ENCODE measurements around the gene TBC1D23. TPM values are rescaled to one million over a fixed set of nuclear protein-coding genes. Genes with fewer than 3 reads are reported as not detected.
"Not testable (repeated sequence)": the region's sequence is repeated elsewhere in the genome, so short reads cannot be mapped to it uniquely, and the experiment has no call there.

Gene TBC1D23
- polyA plus RNA-seq, 3 donors: 10.2 to 22.7 (median 12.2) TPM

DNA sequence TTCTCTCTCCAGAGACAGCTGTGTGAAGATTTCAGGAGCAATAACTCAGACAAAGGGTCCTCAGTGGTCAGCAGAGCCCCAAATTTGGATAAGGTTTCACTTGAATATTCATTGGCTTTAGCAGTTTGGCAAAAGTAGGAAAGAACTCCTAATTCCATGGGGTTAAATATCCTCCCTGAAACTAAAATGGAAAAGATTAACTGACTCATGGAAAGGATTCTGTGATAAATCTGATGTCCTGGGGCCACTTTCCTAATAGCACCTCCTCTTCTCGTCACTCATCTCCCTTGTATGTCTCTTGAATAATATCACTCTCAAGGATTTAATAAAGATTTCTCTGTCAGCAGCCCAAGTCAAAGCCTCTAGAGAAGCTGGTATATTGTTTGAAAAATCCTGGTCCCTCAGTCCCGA, 33.3 kb upstream of the TBC1D23 start:
- no peak overlapping the region for H3K4me2 ChIP-seq (replicated peaks; ENCODE audit: extremely low read depth, low read length, poor library complexity, severe bottlenecking)
- no peaks in the 10 kb centered on the region for H3K4me1 ChIP-seq (ENCODE audit: control insufficient read depth in 1 of 2, insufficient read depth in 2 of 2, low read length in 2 of 2)
- intact Hi-C loops (cut with micrococcal nuclease): no loop called here
- no peaks in the 10 kb centered on the region for H3K36me3 ChIP-seq (replicated peaks in 1 of 2; ENCODE audit: control insufficient read depth in 1 of 2, insufficient read depth in 2 of 2, low read length in 2 of 2)
- H2AFZ ChIP-seq (ENCODE audit: insufficient read depth, low read depth, low read length, poor library complexity, severe bottlenecking): no peak overlapping the region
- H3K9me3 ChIP-seq (replicated peaks in 1 of 2; ENCODE audit: control insufficient read depth in 1 of 2, insufficient read depth in 1 of 2, low read length in 2 of 2): peaks cover 0 to 5% of the 10 kb centered on the region in 2 donors
- no peaks in the 10 kb centered on the region for H3K27me3 ChIP-seq (ENCODE audit: control insufficient read depth in 2 of 2, insufficient read depth in 2 of 2, low read length in 2 of 2)
- peaks cover 0 to 2% (median 2%) of the 10 kb centered on the region in 3 donors for H3K27me3 Mint-ChIP-seq (ENCODE audit: low read depth in 3 of 3)
- no peaks in the 10 kb centered on the region for H3K79me2 ChIP-seq (ENCODE audit: insufficient read depth, low read length)
- no peak for DNase-seq
- H3K4me3 ChIP-seq (replicated peaks in 1 of 3; ENCODE audit: low read depth in 2 of 3, low read length in 3 of 3): no peak overlapping the region
- H3K9me3 Mint-ChIP-seq: peaks cover 0 to 16% (median 7%) of the 10 kb centered on the region in 7 donors
- TF ChIP-seq, protein P1, sequence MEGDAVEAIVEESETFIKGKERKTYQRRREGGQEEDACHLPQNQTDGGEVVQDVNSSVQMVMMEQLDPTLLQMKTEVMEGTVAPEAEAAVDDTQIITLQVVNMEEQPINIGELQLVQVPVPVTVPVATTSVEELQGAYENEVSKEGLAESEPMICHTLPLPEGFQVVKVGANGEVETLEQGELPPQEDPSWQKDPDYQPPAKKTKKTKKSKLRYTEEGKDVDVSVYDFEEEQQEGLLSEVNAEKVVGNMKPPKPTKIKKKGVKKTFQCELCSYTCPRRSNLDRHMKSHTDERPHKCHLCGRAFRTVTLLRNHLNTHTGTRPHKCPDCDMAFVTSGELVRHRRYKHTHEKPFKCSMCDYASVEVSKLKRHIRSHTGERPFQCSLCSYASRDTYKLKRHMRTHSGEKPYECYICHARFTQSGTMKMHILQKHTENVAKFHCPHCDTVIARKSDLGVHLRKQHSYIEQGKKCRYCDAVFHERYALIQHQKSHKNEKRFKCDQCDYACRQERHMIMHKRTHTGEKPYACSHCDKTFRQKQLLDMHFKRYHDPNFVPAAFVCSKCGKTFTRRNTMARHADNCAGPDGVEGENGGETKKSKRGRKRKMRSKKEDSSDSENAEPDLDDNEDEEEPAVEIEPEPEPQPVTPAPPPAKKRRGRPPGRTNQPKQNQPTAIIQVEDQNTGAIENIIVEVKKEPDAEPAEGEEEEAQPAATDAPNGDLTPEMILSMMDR (IDR thresholded peaks at IDR 0.05): no peak
- no peaks in the 10 kb centered on the region for H3K4me1 Mint-ChIP-seq
- 89% methylated on average over 1 of the region's 2 CpGs for WGBS (ENCODE audit: insufficient coverage)
- no peak overlapping the region for H3K27ac ChIP-seq (ENCODE audit: low read depth in 1 of 2, low read length in 2 of 2)
- no peak overlapping the region for H3K4me3 Mint-ChIP-seq
- H3K27ac Mint-ChIP-seq: no peak overlapping the region
- H3K36me3 Mint-ChIP-seq: no peaks in the 10 kb centered on the region
- H3K9ac ChIP-seq (ENCODE audit: insufficient read depth, low read length, poor library complexity, severe bottlenecking): no peak overlapping the region
- H4K20me1 ChIP-seq (ENCODE audit: insufficient read depth, low read length): no peaks in the 10 kb centered on the region

GRCh38 chr3:100228247-100228646, 32.5 kb upstream of the TBC1D23 start:
- Mint-ChIP-seq H3K4me3 (no peak overlapping the region), H3K4me1 (no peaks in the 10 kb centered on the region), H3K27ac (no peak overlapping the region), H3K27me3 (ENCODE audit: low read depth in 3 of 3) (peaks cover 0 to 2% (median 0%) of the 10 kb centered on the region in 3 donors), H3K9me3 (peaks cover 0 to 16% (median 7%) of the 10 kb centered on the region in 7 donors), H3K36me3 (no peaks in the 10 kb centered on the region)
- no CpG with 5 or more reads among the region's 1 CpG for WGBS (ENCODE audit: insufficient coverage)
- Histone ChIP-seq H3K79me2 (ENCODE audit: insufficient read depth, low read length) (no peaks in the 10 kb centered on the region), H3K4me2 (replicated peaks; ENCODE audit: extremely low read depth, low read length, poor library complexity, severe bottlenecking) (no peak overlapping the region), H3K36me3 (replicated peaks in 1 of 2; ENCODE audit: control insufficient read depth in 1 of 2, insufficient read depth in 2 of 2, low read length in 2 of 2) (no peaks in the 10 kb centered on the region), H3K9me3 (replicated peaks in 1 of 2; ENCODE audit: control insufficient read depth in 1 of 2, insufficient read depth in 1 of 2, low read length in 2 of 2) (peaks cover 0 to 5% of the 10 kb centered on the region in 2 donors), H3K4me1 (ENCODE audit: control insufficient read depth in 1 of 2, insufficient read depth in 2 of 2, low read length in 2 of 2) (no peaks in the 10 kb centered on the region), H2AFZ (ENCODE audit: insufficient read depth, low read depth, low read length, poor library complexity, severe bottlenecking) (no peak overlapping the region), H3K27ac (ENCODE audit: low read depth in 1 of 2, low read length in 2 of 2) (no peak overlapping the region), H3K27me3 (ENCODE audit: control insufficient read depth in 2 of 2, insufficient read depth in 2 of 2, low read length in 2 of 2) (no peaks in the 10 kb centered on the region), H3K4me3 (replicated peaks in 1 of 3; ENCODE audit: low read depth in 2 of 3, low read length in 3 of 3) (no peak overlapping the region), H4K20me1 (ENCODE audit: insufficient read depth, low read length) (no peaks in the 10 kb centered on the region), H3K9ac (ENCODE audit: insufficient read depth, low read length, poor library complexity, severe bottlenecking) (no peak overlapping the region)
- intact Hi-C loops (cut with micrococcal nuclease): no loop called here
- no peak for DNase-seq
- TF ChIP-seq, protein P1 (IDR thresholded peaks at IDR 0.05): no peak

- H3K27ac Mint-ChIP-seq; H3K27me3 ChIP-seq (ENCODE audit: control insufficient read depth in 2 of 2, insufficient read depth in 2 of 2, low read length in 2 of 2); H3K4me3 Mint-ChIP-seq; H3K27ac ChIP-seq (ENCODE audit: low read depth in 1 of 2, low read length in 2 of 2); H3K9me3 ChIP-seq (replicated peaks in 1 of 2; ENCODE audit: control insufficient read depth in 1 of 2, insufficient read depth in 1 of 2, low read length in 2 of 2); H2AFZ ChIP-seq (ENCODE audit: insufficient read depth, low read depth, low read length, poor library complexity, severe bottlenecking); H3K27me3 Mint-ChIP-seq (ENCODE audit: low read depth in 3 of 3); H3K4me3 ChIP-seq (replicated peaks in 1 of 3; ENCODE audit: low read depth in 2 of 3, low read length in 3 of 3); H3K4me1 ChIP-seq (ENCODE audit: control insufficient read depth in 1 of 2, insufficient read depth in 2 of 2, low read length in 2 of 2); H3K79me2 ChIP-seq (ENCODE audit: insufficient read depth, low read length); H3K4me1 Mint-ChIP-seq; intact Hi-C loops (cut with micrococcal nuclease); H3K9ac ChIP-seq (ENCODE audit: insufficient read depth, low read length, poor library complexity, severe bottlenecking); H4K20me1 ChIP-seq (ENCODE audit: insufficient read depth, low read length); H3K4me2 ChIP-seq (replicated peaks; ENCODE audit: extremely low read depth, low read length, poor library complexity, severe bottlenecking); H3K36me3 Mint-ChIP-seq; H3K36me3 ChIP-seq (replicated peaks in 1 of 2; ENCODE audit: control insufficient read depth in 1 of 2, insufficient read depth in 2 of 2, low read length in 2 of 2); DNase-seq: not testable (repeated sequence)
- 86% methylated on average over 2 of the region's 3 CpGs for WGBS (ENCODE audit: insufficient coverage)
- peaks cover 0 to 16% (median 7%) of the 10 kb centered on the region in 7 donors for H3K9me3 Mint-ChIP-seq
Observed at GRCh38 chr3:100229188-100229587, 31.6 kb upstream of the TBC1D23 start.

Measured in CD14-positive monocyte (primary cell).